HT-29 (cell line): ENCODE measurements around the gene ASS1. TPM values are rescaled to one million over a fixed set of nuclear protein-coding genes. Genes with fewer than 3 reads are reported as not detected.

Source experiments
- DNase-seq: peaks from one replicate; pipeline ENCODE4 v3.0.0-alpha.2; 2015; ENCODE audit warnings: low spot score
- total RNA-seq: library from RNA; depleted of rRNA; stranded (reverse); fragments of >200 nt; shearing (Covaris generic); gene quantifications from 2 replicates; pipeline ENCODE4 v1.2.3, GENCODE V29; 2014

Gene ASS1
- total RNA-seq, 1 experiment from 2014 or later, result 33.5 TPM

DNA sequence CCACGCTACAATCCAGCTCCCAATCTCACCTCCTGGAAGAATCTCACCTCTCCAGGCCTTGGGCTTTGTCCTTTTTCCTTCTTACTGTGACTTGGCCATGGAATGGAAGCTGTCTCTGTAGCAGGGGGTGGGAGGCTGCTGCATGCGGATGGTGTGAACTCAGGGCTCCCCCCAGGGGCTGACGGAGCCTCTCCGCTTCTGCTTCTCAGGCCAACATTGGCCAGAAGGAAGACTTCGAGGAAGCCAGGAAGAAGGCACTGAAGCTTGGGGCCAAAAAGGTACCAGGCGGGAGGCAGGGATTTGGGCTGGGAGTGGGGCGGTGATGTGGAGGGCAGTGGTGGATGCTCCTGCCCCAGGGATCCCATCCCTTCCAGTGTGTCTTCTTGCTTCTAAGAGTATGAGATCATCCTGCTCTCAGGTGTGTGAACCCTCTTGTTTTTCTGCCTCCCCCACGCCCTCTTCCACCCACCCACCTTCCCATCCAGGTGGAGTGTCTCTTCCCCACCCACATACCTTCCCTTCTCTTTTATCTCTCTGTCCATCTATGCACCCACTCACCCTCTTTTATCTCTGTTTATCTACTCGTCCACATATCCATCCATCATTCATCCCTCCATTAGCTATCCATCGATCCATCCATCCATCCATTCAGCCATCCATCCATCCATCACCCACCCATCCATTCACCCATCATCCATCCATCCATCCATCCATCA lies 9.5 kb downstream of the ASS1 start:
- DNase-seq, result no peak

DNA sequence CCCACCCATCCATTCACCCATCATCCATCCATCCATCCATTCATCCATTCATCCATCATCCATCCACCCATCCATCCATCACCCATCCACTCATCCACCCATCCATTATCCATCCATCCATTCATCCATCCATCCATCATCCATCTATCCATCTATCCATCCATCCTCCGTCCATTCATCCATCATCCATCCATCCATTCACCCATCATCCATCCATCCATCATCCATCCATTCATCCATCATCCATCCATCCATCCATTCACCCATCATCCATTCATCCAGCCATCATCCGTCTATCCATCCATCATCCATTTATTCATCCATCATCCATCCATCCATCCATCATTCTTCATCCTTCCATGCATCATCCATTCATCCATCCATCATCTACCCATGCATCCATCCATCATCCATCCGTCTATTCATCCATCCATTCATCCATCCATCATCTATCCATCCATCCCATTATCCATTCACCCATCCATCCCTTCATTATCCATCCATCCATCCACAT lies 10.1 kb downstream of the ASS1 start:
- DNase-seq, result no peak

GRCh38 chr9:130458027-130458803 lies 13.5 kb downstream of the ASS1 start:
- no peak for DNase-seq

DNA sequence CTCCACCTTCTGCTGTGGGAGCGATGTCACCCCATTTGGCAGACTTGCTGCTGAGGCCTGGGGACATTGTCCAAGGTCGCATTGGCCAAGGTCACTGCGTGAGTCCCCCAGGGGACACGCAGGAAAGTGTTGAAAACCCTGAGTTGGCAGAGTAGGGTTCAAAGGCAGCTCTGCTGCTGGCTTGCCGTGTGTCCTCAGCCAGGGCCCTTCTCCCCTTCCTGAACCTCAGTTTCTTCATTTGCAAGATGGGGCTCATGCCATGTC lies 14.0 kb downstream of the ASS1 start:
- no peak for DNase-seq

GRCh38 chr9:130459151-130459550 lies 14.4 kb downstream of the ASS1 start:
- DNase-seq, result no peak

GRCh38 chr9:130459941-130460669 lies 15.3 kb downstream of the ASS1 start:
- no peak for DNase-seq

- peak; percentile 60 for DNase-seq
Observed at GRCh38 chr9:130461218-130461630, 16.5 kb downstream of the ASS1 start.

DNA sequence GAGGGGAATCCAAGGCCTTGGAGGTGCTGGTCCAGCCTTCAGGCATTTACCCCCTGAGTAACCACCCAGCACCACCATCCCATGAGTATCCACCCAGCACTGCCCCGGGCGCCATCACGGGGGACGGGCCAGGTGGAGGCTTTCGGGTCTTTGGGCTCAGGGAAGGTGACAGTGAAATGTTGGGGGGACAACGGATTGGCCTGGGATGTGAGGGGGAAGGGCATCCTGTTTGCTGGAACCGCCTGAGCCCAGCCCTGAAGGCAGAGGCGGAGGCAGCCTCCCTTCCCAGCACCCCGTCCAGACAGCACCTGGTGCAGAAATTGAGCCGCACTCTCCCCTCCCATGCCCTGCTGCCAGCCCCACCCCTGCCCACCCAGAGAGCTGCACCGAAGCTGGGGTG lies 17.0 kb downstream of the ASS1 start:
- no peak for DNase-seq

GRCh38 chr9:130462685-130463540 lies 18.2 kb downstream of the ASS1 start:
- no peak for DNase-seq

DNA sequence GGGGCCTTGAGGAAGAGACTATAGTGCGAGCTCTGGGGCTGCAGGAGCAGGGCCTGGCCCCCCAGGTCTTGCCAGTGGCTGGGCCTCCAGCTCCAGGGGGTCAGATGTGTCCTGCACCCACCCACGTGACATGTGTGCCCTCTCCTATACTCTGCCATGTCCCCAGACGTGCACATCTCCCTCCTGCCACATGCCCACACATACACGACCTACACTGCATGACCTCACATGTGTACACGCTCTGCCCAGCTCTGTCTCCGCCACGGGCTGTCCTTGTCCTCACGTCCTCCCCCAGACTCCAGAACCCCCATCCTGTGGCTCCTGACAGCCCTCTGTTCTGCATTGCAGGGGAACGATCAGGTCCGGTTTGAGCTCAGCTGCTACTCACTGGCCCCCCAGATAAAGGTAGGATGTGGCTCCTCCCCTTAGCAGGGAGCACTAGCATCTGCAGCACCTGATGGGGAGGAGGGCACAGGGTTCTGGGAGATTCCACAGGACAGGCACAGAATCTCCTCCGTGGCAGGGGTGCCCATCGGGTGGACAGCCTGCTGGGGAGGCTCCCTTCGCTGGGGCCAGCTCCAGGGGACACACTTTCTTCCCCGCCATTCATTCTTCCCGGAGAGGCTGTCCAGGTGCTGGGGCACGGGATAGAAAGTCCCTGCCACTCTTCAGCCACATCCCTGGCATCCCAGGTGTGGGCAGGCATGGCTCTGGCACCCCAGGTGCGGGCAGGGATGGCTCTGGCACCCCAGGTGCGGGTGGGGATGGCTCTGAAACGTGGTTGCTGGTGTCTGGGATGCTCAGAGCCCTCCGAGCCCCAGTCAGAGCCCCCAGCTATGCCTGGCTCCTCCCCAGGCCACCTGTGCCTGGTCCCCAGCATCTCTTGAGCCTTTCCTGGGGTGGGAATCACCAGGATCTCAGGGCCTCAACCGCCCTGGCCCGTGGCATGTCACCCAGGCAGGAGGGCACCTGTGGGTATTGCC lies 19.3 kb downstream of the ASS1 start:
- DNase-seq, result no peak

GRCh38 chr9:130465383-130466096 lies 20.8 kb downstream of the ASS1 start:
- DNase-seq, result no peak

- DNase-seq, result no peak
Observed at GRCh38 chr9:130466537-130467217, 21.9 kb downstream of the ASS1 start.

GRCh38 chr9:130467316-130467715 lies 22.6 kb downstream of the ASS1 start:
- DNase-seq, result no peak

DNA sequence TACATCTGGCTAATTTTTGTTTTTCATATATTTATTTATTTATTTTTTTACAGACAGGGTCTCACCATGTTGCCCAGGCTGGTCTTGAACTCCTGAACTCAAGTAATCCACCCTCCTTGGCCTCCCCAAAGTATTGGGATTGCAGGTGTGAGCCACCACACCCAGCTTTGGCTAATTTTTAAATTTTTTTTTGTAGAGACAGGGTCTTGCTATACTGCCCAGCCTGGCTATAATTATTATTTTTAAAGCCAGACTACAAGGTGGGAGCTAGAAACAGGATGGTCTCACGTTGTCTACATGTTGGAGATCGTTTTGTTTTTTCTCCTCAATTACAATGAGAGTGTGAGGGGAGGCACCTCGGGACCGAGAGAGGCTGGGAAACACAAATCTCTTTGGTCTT lies 23.8 kb downstream of the ASS1 start:
- DNase-seq, result no peak

GRCh38 chr9:130470269-130470668 lies 25.5 kb downstream of the ASS1 start:
- no peak for DNase-seq

GRCh38 chr9:130470950-130471349 lies 26.2 kb downstream of the ASS1 start:
- DNase-seq, result no peak

DNA sequence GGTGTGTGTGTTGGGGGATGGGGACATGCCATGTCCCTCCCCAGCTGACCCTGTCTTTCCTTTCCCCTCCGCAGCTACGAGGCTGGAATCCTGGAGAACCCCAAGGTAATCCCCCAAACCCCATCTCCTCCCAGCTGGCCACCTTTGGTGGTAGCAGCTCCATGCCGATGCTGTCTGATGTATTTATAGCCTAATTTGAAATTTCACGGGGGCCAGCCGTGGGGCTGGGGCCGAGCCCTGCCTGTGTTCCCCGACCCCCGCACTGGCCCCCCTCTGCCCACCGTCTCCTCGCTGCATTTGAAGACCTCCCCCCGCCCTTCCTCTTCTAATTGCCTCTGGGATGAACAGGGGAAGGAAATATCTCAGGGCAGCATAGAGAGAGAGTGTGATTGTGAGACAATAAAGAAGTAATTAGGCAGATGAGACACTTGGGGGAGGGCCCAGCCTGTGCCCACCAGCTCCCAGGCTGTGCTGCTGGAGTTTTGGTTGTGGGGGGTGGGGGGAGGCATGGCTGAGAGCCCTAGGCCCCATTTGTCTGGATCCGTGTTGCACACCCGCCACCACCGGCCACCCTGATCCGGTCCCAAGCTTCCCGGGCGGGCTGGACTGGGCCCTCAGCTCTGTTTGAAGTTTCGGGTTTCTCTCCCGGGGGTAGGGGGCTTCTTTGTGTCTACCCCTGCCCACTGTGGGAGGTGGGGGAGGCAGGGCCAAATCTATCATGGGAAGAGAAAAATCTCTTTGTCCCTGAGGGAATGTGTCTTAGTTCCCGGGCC lies 26.8 kb downstream of the ASS1 start:
- DNase-seq, result no peak

DNA sequence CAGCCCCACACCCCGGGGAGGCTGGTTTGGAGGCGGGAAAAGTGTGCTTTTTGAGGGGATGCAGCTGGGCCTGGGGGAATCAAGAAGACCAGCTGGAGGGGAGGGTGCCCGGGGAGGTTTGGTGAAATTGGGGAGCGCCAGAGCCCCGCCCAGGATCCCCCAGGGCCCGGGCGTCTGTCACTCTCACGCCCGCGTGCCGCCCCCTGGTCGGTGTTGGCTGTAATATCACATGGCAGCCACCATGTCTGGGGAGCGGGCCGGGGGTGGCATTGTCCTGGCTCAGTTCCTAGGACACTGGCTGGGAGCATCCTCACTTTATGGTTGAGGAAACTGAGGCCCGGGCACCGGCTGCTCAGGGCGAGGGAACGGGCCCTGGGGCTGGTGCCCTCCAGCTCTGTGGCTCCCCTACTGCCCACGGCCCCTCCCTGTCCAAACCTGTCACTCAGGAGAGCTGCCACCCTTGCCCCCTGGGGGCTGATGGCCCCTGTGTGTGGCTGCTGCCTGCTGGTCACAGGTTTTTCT lies 27.5 kb downstream of the ASS1 start:
- no peak for DNase-seq
